SK-N-SH treated with all-trans-retinoic acid at 6 μM for 48 hours (cell line): Measurements from ENCODE around the gene NCKAP5.

ENCODE experiments used
- ARNTL ChIP-seq: fragments of 450-650 bp; formaldehyde crosslinking; IDR thresholded peaks from 2 replicates; pipeline ENCODE4 v1.5.0; 2020; ENCODE audit warnings: low read depth, mild to moderate bottlenecking, moderate library complexity, borderline replicate concordance
- ESRRG ChIP-seq: fragments of 250-450 bp; sonication (Bioruptor Pico); IDR thresholded peaks from 2 replicates; pipeline ENCODE4 v1.6.1; 2021; ENCODE audit warnings: mild to moderate bottlenecking
- GLIS3 ChIP-seq: fragments of 250-450 bp; sonication (Bioruptor Pico); IDR thresholded peaks from 2 replicates; pipeline ENCODE4 v1.5.0; 2020; ENCODE audit warnings: mild to moderate bottlenecking, moderate library complexity
- ISL1 ChIP-seq: fragments of 250-450 bp; sonication (Bioruptor Pico); IDR thresholded peaks from 2 replicates; pipeline ENCODE4 v2.1.2; 2022; ENCODE audit warnings: mild to moderate bottlenecking, moderate library complexity
- RARB ChIP-seq: fragments of 250-450 bp; sonication (Bioruptor Pico); IDR thresholded peaks from 2 replicates; pipeline ENCODE4 v1.8.0; 2021; ENCODE audit warnings: mild to moderate bottlenecking, moderate library complexity
- SNAI2 ChIP-seq: fragments of 250-450 bp; sonication (Bioruptor Pico); IDR thresholded peaks from 2 replicates; pipeline ENCODE4 v1.5.0; 2020; ENCODE audit warnings: mild to moderate bottlenecking, moderate library complexity
- TCF4 ChIP-seq: fragments of 250-450 bp; sonication (Bioruptor Pico); IDR thresholded peaks from 2 replicates; pipeline ENCODE4 v1.8.0; 2021; ENCODE audit warnings: mild to moderate bottlenecking, moderate library complexity, borderline replicate concordance
- TOX ChIP-seq: fragments of 250-450 bp; sonication (Bioruptor Pico); IDR thresholded peaks from 2 replicates; pipeline ENCODE4 v1.8.0; 2021; ENCODE audit warnings: mild to moderate bottlenecking, moderate library complexity, borderline replicate concordance
- ZFP3 ChIP-seq: fragments of 250-450 bp; sonication (Bioruptor Pico); IDR thresholded peaks from 2 replicates; pipeline ENCODE4 v1.5.0; 2020; ENCODE audit warnings: mild to moderate bottlenecking, moderate library complexity
- ZNF70 ChIP-seq: fragments of 450-650 bp; formaldehyde crosslinking; IDR thresholded peaks from 2 replicates; pipeline ENCODE4 v1.5.0; 2020; ENCODE audit warnings: mild to moderate bottlenecking, moderate library complexity
- TF ChIP-seq, protein P1 (sequence below): fragments of 250-450 bp; sonication (Bioruptor Pico); IDR thresholded peaks from 2 replicates; pipeline ENCODE4 v1.8.0; 2021; ENCODE audit warnings: low read depth, mild to moderate bottlenecking, moderate library complexity, borderline replicate concordance
- TF ChIP-seq, protein P2 (sequence below): fragments of 250-450 bp; sonication (Bioruptor Pico); IDR thresholded peaks from 2 replicates; pipeline ENCODE4 v1.8.0; 2020; ENCODE audit warnings: mild to moderate bottlenecking, moderate library complexity, borderline replicate concordance
- TF ChIP-seq, protein P3 (sequence below): fragments of 250-450 bp; sonication (Bioruptor Pico); IDR thresholded peaks from 2 replicates; pipeline ENCODE4 v1.5.1; 2021; ENCODE audit warnings: mild to moderate bottlenecking, moderate library complexity

DNA sequence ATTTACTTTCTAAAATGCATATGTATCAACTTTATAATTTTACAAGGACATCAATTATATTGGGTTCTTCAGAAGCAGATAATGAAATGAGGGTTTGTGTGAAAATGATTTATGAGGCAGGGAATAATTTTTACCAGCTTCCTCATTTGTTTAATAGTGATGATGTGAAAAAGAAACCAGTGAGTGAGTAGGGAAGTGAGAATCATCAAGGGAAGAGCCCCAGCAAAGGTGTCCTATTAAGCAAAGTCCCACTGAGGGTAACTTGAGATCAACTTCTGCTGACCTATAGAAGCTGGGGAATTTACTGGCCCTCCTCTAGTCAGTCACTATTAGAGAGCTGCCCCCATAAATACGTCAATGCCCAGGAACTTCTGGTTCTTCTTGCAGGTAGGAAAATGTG, 631.5 kb downstream of the NCKAP5 start:
- no peak for TF ChIP-seq ARNTL (CRISPR knock-in tag)
- no peak for TF ChIP-seq ZNF70 (CRISPR knock-in tag)
- no peak for TF ChIP-seq TCF4 (CRISPR knock-in tag)
- TF ChIP-seq ISL1 = no peak
- TF ChIP-seq ESRRG (CRISPR knock-in tag) = no peak
- TF ChIP-seq ZFP3 (CRISPR knock-in tag) = no peak
- TF ChIP-seq, protein P1, sequence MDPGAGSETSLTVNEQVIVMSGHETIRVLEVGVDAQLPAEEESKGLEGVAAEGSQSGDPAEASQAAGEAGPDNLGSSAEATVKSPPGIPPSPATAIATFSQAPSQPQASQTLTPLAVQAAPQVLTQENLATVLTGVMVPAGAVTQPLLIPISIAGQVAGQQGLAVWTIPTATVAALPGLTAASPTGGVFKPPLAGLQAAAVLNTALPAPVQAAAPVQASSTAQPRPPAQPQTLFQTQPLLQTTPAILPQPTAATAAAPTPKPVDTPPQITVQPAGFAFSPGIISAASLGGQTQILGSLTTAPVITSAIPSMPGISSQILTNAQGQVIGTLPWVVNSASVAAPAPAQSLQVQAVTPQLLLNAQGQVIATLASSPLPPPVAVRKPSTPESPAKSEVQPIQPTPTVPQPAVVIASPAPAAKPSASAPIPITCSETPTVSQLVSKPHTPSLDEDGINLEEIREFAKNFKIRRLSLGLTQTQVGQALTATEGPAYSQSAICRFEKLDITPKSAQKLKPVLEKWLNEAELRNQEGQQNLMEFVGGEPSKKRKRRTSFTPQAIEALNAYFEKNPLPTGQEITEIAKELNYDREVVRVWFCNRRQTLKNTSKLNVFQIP (CRISPR knock-in tag) = no peak
- TF ChIP-seq, protein P2, sequence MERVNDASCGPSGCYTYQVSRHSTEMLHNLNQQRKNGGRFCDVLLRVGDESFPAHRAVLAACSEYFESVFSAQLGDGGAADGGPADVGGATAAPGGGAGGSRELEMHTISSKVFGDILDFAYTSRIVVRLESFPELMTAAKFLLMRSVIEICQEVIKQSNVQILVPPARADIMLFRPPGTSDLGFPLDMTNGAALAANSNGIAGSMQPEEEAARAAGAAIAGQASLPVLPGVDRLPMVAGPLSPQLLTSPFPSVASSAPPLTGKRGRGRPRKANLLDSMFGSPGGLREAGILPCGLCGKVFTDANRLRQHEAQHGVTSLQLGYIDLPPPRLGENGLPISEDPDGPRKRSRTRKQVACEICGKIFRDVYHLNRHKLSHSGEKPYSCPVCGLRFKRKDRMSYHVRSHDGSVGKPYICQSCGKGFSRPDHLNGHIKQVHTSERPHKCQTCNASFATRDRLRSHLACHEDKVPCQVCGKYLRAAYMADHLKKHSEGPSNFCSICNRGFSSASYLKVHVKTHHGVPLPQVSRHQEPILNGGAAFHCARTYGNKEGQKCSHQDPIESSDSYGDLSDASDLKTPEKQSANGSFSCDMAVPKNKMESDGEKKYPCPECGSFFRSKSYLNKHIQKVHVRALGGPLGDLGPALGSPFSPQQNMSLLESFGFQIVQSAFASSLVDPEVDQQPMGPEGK (CRISPR knock-in tag) = no peak
- TF ChIP-seq SNAI2 = no peak
- no peak for TF ChIP-seq RARB
- no peak for TF ChIP-seq GLIS3 (CRISPR knock-in tag)
- TF ChIP-seq, protein P3, sequence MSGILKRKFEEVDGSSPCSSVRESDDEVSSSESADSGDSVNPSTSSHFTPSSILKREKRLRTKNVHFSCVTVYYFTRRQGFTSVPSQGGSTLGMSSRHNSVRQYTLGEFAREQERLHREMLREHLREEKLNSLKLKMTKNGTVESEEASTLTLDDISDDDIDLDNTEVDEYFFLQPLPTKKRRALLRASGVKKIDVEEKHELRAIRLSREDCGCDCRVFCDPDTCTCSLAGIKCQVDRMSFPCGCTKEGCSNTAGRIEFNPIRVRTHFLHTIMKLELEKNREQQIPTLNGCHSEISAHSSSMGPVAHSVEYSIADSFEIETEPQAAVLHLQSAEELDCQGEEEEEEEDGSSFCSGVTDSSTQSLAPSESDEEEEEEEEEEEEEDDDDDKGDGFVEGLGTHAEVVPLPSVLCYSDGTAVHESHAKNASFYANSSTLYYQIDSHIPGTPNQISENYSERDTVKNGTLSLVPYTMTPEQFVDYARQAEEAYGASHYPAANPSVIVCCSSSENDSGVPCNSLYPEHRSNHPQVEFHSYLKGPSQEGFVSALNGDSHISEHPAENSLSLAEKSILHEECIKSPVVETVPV (CRISPR knock-in tag) = no peak
- TF ChIP-seq TOX (CRISPR knock-in tag) = no peak
